H1 (cell line): ENCODE results near the gene NUP210. TPM values are rescaled to one million over a fixed set of nuclear protein-coding genes. Genes with fewer than 3 reads are reported as not detected.

Source experiments
- CEBPB ChIP-seq: IDR thresholded peaks from 2 replicates; pipeline ENCODE4 v1.6.1; 2012; ENCODE audit warnings: low read depth, low read length
- EP300 ChIP-seq, 2 experiments: IDR thresholded peaks; 1 replicate in 1 of 2; 2 replicates in 1 of 2; pipeline ENCODE4 v1.6.1; 2011 to 2012; ENCODE audit warnings: low read depth in 2 of 2, low read length in 2 of 2, mild to moderate bottlenecking in 2 of 2, borderline replicate concordance in 1 of 2, inconsistent platforms in 1 of 2, moderate library complexity in 1 of 2
- SIN3A ChIP-seq, 2 experiments: IDR thresholded peaks in 1 of 2; conservative IDR thresholded peaks in 1 of 2; 2 replicates each; pipeline ENCODE4 v1.6.1; 2011 to 2012; ENCODE audit warnings: low read length in 2 of 2, improper control_type of control experiment in 1 of 2, low read depth in 1 of 2, mild to moderate bottlenecking in 1 of 2
- SP4 ChIP-seq: IDR thresholded peaks from 2 replicates; pipeline ENCODE4 v1.6.1; 2012; ENCODE audit warnings: low read length, inconsistent platforms
- TEAD4 ChIP-seq: IDR thresholded peaks from 2 replicates; pipeline ENCODE4 v1.6.1; 2012; ENCODE audit warnings: low read depth, low read length, inconsistent platforms, mixed read lengths
- polyA plus RNA-seq, 7 experiments: library from polyadenylated mRNA; depleted of rRNA in 3 of 7; stranded (reverse) in 5 of 7; unstranded in 2 of 7; fragments of >200 nt in 5 of 7; fragments of 200-250 nt in 2 of 7; gene quantifications; 1 replicate in 5 of 7; 2 replicates in 1 of 7; 4 replicates in 1 of 7; pipeline versions ENCODE4 v1.2.1 to v1.2.3, GENCODE V29; 2011 to 2013; ENCODE audit warnings: missing spikeins in 2 of 7, mixed read lengths in 2 of 7
- total RNA-seq: library from RNA; stranded (reverse); fragmentation: NEBNext Ultra II Directional; extraction: Animal tissue kit (Norgen Biotek cat#: 25700); gene quantifications from 2 replicates; pipeline ENCODE4 v1.2.1, GENCODE V29; 2021

Gene NUP210
- total and polyA plus RNA-seq, 2 of the 8 experiments (the other 6 are each of a cell fraction or from before 2014, with no cell fraction given): 51.0 to 53.7 TPM

- TF ChIP-seq CEBPB: no peak
- no peak for TF ChIP-seq TEAD4
- TF ChIP-seq SP4: no peak
- TF ChIP-seq EP300 (IDR thresholded peaks at IDR 0.05; ENCODE audit: borderline replicate concordance in 1 of 2, low read depth in 2 of 2, low read length in 2 of 2): no peak
- TF ChIP-seq SIN3A (conservative IDR thresholded peaks at IDR 0.05 in 1 of 2, IDR thresholded peaks at IDR 0.05 in 1 of 2; ENCODE audit: low read depth in 1 of 2, low read length in 2 of 2): no peak
Observed at GRCh38 chr3:13292375-13292774, 127.7 kb downstream of the NUP210 start (continued).
